HG02981 (cell line): ENCODE results near the gene TFDP1.
A peak's percentile ranks its signal among the peaks of the same experiment; 100 is the strongest.
"Not testable (repeated sequence)": the region's sequence is repeated elsewhere in the genome, so short reads cannot be mapped to it uniquely, and the experiment has no call there.

ENCODE experiments used
- ATAC-seq: cut with Tn5 transposase; IDR thresholded peaks from one replicate; pipeline ENCODE4 v1.9.1; 2021; ENCODE audit warnings: mild to moderate bottlenecking, moderate library complexity; ENCODE audit not compliant: unreplicated experiment

Gene TFDP1

DNA sequence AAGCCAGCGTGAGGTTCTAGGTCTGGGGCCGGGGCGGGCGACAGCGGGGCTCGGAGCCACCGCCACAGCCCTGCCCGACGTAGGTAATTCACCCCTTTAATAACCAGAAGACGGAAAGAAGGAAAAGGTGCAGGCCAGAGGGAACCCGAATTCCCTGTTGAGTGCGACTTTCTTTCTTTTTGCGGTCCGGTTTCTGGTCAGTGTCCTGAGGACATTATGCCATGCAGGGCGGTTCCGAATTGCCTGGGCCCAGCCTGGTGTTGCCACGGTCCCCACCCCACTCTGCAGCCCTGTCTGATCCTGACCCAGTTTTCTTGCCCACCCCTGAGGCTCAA is 18.4 kb upstream of the TFDP1 start:
- ATAC-seq, result no peak

GRCh38 chr13:113567681-113568080 is 16.9 kb upstream of the TFDP1 start:
- no peak for ATAC-seq

DNA sequence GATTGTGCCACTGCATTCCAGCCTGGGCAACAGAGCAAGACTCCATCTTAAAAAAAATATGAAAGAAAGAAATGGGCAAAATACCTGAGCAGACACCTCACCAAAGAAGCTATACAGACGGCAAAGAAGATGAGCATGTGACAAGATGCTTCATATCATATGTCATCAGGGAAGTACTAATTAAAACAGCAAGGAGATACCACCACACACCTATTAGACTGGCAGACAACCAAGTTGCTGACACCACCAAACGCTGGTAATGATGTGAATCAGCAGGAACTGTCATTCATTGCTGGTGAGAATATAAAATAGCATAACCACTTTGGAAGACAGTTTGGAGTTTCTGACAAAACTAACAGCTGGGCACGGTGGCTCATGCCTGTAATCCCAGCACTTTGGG is 11.5 kb upstream of the TFDP1 start:
- ATAC-seq, result no peak

DNA sequence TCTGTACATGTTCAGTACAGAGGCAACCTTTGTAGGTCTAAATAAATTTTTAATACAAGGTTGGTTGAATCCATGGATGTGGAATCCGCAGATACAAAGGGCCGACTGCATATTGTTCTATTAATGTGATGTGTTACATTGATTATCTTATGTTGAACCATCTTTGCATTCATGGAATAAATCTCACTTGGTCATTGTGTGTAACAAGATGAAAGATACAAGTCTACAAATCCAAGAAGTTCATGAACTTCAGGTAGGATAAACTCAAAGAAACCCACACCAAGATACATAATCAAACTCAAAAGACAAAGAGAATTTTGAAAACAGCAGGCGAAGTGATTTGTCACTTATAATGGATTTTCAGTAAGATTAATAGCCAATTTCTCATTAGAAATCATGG is 8.0 kb upstream of the TFDP1 start:
- ATAC-seq, result no peak

DNA sequence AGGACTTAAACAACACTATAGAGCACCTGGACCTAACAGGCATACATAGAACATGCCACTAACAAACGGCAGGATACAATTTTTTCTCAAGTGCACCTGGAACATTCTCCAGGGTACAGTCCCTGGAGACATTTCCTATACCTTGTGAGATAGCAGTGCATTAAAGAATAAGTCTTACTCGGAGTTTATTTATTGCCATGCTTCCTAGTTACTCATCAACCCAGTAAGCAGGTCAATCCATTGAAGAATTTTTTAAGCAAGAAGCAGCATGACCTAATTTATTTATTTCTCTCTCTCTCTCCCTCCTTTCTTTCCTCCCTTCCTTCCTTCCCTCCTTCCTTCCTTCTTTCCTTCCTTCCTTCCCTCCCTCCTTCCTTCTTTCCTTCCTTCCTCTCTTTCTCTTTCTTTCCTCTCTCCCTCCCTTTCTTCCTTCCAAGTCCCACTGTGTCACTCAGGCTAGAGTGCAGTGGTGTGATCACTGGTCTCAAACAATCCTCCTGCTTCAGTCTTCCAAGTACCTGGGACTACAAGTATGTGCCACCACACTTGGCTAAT is 6.6 kb upstream of the TFDP1 start:
- no peak for ATAC-seq

GRCh38 chr13:113579686-113580085 is 4.9 kb upstream of the TFDP1 start:
- ATAC-seq, result no peak

DNA sequence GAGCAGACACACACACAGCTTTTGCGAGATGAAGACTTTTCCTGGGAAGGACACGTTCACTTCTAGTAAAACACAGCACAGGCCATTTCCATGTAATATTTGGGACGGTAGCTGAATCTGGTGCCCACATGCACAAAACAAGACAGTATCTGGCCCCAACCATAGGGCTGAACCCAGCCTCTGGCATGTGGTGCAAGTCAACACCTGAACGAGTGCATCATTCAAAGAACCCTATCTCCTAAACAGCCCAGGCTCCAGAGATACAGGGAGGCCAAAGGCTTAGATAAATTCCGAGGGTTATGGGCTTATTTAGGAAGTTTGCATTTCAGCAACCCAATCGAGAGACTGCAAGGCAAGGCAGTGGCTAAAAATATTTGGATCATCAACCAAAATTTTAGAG is 2.7 kb upstream of the TFDP1 start:
- no peak for ATAC-seq

DNA sequence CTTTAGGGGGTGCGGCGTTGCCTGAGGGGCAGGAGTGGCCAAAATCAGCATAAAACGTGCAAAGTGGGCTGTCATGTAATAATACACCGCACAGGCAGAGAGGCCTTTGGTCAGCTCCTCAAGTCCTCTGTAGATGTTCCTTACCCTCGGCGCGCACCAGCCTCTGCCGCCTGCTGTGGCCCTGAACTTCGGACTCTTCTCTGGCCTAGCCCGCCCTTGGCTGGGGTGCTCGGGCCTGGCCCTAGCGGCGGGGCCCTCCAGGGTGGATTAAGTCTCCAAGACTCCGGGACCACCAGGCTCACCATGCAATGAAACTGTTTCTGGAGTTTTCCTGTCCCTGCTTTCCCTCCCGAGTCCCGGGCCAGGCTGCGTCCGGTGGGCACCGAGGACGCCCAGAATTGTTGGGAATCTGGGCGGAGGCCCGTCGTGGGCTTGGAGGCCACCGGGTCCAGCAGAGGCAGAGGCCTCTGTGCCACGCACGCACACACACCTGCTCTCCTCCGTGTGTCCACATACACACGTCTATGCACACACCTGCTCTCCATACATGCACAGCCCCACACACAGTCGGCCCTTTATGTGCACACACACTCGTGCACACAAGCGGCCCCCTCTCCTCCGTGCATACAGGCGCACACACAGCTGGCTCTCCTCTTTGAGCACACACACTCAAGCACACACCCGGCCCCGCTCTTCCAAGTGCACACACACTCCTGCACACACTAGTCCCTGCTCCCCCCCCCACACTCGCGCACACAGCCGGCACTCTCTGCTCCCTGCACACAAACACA is 1.5 kb upstream of the TFDP1 start:
- ATAC-seq, result no peak

DNA sequence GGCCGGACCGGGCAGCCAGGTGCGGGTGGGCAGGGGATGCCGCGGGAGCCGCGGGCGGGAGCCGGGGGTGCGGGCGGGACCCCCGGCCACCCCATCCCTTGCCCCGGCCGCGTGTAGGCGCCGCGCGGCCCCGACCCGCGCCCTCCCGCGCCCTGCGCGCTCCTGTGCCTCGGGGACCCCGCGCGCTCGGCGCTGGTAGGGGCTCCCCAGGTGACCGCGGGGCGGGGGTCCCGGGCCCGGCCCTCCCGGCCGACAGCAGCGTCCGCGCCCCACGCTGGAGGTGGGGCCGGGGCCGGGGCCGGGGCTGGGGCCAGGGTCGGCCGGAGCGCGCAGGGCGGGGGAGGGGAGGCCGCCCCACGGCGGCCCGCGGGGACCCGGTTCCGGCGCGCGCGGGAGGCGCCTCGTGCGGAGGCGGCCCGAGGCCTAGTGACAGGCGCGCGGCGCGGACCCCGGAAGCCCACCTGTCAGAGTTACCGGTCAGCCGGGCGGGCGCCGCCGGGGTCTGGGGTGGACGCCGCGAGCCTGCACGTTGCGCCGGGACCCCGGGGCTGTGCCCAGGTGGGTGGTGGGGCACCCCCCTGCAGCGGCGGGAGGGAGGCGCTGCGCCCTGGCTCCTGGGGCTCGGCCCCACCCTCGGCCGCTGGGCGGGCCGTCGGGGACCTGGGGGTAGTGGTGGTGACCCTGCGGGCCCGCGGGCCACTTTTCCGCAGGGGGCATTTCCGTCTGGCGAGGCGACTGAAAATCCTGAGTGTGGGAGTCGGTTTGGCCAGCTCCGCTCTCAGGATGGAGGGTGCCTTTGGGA is 518 bp downstream of the TFDP1 start:
- ATAC-seq, result peak; percentile 37

DNA sequence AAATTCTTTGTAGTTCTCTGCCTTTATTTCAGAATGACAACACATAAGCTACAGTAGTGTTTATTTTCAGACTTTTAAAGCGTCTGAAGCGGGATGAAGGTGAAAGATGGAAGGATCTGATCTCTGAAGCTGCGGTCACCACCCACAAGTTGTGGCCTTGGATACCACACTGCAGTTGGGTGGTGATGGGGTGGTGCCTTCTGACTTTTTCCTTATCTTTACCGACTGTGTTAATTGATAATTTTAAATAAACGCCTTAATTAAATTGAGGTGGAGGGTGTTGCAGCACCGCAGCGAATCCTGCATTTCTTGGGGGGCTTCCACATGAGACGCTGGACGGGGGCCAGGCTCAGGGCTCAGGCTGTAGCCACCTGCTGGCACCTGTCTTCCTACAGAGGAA is 1.3 kb downstream of the TFDP1 start:
- ATAC-seq, result no peak

- no peak for ATAC-seq
Measured at GRCh38 chr13:113586661-113587479, 2.3 kb downstream of the TFDP1 start.

DNA sequence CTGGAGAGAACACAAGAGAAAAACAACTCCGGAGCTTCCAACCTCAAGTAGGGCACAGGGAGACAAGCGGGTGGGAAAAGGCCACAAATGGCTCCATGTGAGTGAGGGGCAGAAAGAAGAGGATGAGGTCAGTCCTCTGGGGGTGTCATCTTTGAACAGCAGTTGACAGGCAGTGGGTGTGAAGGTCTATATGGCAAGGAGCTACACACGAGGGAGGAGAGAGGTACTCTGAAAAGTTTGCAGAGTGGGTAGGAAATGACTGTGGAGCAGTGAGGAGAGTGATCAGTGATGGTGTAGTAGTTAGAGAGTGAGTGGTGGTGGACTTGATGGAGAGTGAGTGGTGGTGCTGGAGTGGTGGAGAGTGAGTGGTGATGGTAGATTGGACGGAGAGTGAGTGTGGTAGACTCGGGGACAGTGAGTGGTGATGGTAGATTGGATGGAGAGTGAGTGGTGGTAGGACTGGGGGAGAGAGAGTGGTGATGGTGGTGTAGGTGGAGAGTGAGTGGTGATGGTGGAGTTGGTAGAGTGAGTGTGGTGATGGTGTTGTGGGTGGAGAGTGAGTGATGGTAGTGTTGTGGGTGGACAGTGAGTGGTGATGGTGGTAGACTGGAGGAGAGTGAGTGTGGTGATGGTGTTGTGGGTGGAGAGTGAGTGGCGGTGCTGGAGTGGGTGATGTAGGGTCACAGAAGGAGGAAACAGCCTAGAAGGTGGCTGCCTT is 4.0 kb downstream of the TFDP1 start:
- no peak for ATAC-seq

GRCh38 chr13:113589251-113589960 is 4.9 kb downstream of the TFDP1 start:
- ATAC-seq, result no peak

- no peak for ATAC-seq
Measured at GRCh38 chr13:113589961-113590339, 5.4 kb downstream of the TFDP1 start.

DNA sequence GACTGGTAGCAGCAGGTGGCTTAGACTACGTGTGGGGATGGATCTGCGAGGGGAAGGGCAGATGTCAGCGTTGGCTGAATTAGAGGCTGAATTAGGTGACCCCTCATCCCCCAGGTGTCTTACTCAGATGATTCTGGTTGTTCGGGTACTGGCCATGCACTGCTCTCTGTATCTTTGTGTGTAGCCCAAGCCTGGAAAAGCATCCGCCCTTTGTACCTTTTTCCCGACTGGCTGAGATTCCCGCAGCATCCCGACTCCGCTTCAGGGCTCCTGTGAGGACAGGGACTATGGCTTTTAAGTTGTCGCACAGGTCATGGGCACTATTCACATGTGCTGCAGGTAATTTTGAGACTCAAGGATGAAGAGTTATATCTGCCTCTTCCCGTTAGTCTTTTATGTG is 7.2 kb downstream of the TFDP1 start:
- no peak for ATAC-seq

GRCh38 chr13:113592571-113592970 is 8.0 kb downstream of the TFDP1 start:
- ATAC-seq, result no peak

DNA sequence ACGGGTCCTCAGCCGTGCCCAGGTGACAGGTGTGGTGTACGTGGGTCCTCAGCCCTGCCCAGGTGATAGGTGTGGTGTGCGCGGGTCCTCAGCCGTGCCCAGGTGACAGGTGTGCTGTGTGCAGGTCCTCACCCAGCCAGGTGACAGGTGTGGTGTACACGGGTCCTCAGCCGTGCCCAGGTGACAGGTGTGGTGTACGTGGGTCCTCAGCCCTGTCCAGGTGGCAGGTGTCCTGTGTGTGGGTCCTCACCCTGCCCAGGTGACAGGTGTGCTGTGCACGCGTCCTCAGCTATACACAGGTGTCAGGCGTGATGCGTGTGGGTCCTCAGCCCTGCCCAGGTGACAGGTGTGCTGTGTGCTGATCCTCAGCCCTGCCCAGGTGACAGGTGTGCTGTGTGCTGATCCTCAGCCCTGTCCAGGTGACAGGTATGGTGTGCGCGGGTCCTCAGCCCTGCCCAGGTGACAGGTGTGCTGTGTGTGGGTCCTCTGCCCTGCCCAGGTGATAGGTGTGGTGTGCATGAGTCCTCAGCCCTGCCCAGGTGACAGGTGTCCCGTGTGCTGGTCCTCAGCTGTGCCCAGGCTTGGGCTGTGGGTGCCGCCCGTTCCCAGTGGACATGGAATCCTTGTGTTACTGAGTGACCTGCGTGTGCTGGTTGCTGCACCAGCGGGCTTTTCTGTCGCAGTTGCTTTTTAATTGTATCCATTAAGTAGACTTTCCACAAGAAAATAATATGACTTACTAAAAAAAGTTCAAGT is 9.7 kb downstream of the TFDP1 start:
- ATAC-seq, result not testable (repeated sequence)

DNA sequence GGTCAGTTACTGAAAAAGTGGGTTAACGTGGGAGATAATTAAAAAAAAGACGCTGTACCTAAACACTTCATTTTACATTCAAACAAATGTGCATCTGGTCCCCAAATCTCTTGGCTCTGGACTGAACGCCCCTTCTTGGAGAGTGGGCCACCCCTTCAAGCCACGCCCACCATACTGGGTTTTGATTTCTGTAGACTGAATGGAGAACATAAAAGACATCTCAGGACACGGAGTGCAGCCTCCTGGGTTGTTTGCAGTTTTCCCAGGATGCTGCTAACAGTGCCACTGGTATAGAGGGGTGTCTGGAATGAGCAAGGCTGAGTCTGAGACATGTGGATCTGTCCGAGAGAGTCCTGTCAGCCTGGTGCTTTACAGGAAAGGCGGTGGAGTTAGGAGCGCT is 10.6 kb downstream of the TFDP1 start:
- no peak for ATAC-seq
